ENCODE data around the gene PCDHGC3.

PCDHGC3 gene

DNA sequence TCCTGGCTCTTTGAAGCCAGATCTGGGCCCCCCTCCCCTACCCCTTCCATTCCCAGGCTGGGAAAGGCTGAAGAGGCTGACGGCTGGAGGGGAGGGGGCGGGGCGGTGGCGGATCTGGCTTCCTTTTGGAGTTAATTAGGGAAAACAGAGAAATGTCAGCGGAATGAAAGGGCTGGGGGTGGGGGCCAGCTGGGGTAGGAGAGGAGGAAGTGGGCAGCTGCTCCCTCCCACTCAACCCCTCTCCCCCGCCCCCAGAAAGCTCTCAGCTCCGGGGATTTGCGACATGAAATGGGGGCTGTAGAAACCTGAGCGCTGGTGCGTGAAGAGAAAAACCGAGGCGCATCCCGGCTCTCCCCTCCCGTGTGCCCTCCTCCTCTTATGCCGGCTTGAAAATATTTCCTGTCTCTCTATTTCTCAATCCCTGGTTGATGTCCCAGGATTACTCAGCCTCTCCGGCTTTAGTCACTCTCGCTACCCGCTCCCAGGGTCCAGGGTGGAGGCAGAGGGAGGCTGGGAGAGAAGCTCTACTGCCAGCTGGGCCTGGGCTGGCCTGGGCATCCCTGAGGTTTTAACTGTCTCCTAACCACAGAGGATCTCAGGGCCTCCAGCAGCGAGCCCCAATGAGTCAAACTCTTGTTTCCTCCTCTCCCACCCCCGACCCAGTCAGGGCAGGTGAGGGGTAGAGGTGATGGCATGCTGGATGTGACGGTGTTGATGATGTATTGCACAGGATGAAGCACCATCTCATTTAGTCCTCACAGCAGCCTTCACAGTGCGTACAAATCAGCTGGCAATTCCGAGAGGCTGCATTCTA lies 33.2 kb downstream of the PCDHGC3 start:
- peak; percentile 52 to 70 for DNase-seq

DNA sequence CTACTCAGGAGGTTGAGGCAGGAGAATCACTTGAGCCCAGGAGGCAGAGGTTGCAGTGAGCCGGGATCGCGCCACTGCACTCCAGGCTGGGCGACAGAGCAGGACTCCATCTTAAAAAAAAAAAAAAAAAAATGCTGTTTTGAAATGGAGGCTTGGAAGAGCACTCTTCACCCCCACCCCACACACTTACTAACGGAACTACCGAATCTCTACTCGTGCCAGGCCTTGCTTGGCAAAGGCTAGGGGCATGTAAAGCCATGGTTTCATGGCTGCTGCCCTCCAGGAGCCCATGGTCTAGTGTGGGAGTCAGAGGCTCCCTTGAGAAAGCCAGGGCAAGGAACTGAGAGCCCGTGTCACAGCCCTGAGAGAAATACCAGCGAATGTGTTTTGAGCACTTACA lies 34.4 kb downstream of the PCDHGC3 start:
- no peak for DNase-seq

DNA sequence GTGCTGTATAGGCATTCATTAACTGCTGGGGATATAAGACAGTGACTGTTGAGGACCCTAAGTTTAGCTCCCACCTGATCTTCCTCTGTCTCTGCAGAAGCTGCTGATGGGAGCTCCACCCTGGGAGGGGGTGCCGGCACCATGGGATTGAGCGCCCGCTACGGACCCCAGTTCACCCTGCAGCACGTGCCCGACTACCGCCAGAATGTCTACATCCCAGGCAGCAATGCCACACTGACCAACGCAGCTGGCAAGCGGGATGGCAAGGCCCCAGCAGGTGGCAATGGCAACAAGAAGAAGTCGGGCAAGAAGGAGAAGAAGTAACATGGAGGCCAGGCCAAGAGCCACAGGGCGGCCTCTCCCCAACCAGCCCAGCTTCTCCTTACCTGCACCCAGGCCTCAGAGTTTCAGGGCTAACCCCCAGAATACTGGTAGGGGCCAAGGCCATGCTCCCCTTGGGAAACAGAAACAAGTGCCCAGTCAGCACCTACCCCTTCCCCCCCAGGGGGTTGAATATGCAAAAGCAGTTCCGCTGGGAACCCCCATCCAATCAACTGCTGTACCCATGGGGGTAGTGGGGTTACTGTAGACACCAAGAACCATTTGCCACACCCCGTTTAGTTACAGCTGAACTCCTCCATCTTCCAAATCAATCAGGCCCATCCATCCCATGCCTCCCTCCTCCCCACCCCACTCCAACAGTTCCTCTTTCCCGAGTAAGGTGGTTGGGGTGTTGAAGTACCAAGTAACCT lies 35.3 kb downstream of the PCDHGC3 start:
- DNase-seq = no peak

DNA sequence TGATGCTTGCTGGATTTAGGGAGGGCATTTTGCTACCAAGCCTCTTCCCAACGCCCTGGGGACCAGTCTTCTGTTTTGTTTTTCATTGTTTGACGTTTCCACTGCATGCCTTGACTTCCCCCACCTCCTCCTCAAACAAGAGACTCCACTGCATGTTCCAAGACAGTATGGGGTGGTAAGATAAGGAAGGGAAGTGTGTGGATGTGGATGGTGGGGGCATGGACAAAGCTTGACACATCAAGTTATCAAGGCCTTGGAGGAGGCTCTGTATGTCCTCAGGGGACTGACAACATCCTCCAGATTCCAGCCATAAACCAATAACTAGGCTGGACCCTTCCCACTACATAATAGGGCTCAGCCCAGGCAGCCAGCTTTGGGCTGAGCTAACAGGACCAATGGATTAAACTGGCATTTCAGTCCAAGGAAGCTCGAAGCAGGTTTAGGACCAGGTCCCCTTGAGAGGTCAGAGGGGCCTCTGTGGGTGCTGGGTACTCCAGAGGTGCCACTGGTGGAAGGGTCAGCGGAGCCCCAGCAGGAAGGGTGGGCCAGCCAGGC lies 36.1 kb downstream of the PCDHGC3 start:
- DNase-seq = no peak

DNA sequence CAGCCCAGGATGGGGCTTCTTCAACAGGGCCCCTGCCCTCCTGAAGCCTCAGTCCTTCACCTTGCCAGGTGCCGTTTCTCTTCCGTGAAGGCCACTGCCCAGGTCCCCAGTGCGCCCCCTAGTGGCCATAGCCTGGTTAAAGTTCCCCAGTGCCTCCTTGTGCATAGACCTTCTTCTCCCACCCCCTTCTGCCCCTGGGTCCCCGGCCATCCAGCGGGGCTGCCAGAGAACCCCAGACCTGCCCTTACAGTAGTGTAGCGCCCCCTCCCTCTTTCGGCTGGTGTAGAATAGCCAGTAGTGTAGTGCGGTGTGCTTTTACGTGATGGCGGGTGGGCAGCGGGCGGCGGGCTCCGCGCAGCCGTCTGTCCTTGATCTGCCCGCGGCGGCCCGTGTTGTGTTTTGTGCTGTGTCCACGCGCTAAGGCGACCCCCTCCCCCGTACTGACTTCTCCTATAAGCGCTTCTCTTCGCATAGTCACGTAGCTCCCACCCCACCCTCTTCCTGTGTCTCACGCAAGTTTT lies 36.7 kb downstream of the PCDHGC3 start:
- DNase-seq = peak; percentile 38 to 76

DNA sequence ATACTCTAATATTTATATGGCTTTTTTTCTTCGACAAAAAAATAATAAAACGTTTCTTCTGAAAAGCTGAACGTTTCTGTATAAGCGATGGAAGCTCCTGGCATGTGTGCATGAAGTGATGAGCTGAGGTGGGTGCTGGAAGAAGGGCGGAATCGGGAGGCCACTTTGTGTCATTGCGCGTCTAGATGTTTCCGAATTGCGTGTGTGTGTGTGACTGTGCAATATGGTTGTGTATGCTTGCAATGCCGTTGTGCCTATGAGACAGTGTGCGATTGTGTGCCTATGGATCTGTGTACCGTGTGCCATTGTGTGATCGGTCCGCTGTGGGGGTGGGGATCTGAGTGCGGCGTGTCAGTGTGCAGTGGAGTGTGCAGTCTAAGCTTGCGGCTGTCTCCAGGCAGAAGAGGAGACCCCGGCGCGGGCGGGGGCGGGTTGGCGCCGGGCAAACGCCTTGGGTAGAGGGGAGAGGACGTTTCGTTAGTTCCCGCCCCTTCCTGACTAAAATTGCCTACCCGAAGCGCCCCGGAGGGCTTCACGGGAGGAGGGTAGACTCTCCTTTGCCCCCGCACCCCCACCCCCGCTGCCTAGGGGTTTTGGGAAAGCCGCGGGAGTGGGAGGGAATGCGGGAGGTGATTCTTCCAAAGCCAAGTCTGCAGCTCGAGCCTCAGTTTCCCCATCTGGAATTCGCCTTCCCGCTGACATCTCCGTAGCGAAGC lies 37.3 kb downstream of the PCDHGC3 start:
- peak in 1 of 2 donors; percentile 65 for DNase-seq

DNA sequence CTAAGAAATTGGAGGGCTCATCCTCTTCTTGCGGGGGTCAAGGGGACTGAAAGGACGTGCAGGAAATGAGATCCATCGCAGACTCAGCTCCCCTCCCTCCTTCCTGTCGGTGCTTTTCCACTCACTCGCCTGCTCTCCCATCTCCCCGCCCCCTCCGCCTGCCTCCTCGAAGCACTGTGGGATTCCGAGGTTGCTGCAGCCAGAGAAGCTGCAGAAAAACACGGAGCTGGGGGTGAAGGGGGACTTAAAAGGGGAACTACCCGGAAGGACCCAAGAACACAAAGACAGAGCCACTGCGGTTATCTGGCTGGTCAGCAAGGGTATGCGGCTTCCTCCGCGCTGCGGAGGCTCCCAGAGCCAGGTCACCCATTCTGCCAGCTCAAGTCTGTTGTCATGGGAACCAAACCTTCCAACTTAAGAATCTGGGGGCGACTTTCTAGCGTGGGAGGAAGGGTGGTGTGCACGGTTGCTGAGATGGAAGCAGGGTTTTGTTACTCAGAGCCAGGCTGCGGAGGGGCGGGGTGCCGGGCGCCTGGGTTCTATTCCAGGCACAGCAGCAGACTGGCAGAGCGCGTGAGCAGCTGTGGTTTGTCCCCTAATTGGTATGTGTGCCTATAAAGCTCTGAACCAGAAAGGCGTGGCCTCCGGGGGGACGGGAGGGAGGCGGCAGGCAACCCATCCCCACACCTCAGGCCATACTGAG lies 38.0 kb downstream of the PCDHGC3 start:
- peak; percentile 82 to 98 for DNase-seq

DNA sequence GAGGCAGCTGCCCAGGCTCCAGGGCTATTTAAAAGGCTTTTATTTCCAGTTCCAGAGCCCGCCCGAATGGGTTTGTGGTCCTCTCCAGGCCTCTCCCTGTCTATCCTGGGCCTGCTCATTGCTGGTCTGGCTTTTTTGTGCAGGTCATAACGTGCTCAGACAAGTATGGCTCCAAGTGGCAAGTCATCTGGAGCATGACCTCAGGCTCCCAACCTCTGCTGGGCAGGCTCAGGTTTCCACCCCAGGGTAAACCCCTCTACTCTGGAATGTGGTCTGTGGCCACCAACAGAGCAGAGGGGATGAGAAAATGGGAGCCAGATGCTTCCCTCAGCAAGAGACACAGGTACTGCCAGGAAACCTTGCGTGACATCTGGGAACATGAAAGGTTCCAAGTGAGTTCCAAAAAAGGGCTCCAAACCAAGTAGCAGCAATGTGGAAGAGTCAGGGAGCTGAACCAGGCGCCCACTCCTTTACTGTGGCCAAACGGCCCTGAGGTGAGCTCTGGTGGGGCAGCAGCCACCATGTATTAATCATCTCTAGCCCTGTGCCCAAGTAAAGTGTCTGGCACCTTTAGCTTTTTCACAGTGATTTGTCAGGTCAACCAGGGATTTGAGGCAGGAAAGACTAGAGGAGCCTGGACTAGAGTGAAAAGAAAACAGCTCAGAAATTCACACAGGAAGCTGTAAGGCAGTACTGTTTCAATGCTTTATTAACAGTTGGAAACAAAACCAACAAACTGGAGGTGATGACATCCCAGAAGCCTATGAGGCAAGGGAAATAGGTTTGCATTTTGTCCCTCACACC lies 38.8 kb downstream of the PCDHGC3 start:
- DNase-seq = no peak

DNA sequence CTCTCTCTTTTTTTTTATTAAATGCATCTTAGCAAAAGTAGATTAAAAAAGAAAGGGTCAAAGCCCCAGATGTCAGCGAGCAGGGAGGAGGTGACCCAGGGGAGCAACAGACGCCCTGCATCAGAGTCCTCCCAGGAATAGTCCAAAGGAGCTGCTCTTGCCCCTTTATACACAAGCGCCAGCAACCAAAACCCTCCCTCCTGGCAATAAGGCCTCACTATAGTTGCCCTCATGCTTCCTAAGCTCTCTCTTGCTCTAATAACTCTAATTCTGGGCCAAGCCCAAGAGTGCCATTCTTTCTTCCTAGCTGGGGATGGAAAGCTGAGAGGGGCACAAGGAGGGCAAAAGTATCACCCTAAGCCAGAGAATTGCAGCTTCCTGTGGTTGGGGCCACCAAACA lies 39.4 kb downstream of the PCDHGC3 start:
- no peak for DNase-seq

DNA sequence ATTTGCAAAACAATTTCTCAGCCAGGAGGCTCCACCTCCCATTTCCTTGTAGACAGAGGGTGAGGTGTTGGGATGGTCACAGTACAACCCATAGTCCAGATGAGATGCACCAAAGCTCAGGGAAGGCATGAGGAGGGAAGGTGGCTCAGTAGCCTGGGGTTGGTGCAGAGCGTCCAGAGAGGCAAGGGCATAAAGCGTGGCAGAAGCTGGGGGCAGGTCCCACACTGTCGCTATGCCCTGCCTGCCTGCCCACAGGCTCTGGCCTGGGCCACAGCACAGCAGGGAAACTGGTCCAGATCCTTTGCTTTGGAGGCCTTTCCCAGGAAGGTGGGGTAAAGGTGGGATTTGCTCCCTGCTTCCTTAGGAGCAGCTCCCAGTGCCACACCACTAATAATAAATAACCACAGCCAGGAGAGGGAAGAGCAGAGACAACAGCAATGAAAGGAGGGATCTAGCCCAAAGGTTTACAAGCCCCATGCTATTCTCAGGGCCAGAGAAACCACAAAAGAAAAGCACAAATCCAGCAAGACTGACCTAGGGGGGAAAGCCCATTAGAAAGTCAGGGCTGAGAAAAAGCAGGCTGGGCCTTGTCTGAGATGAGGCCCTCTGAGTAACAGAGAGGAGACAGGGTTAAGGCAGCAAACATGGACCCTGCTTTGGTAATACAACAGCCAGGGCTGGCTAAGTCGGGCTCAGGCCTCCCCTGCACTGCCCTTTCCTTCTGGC lies 40.3 kb downstream of the PCDHGC3 start:
- DNase-seq = no peak

DNA sequence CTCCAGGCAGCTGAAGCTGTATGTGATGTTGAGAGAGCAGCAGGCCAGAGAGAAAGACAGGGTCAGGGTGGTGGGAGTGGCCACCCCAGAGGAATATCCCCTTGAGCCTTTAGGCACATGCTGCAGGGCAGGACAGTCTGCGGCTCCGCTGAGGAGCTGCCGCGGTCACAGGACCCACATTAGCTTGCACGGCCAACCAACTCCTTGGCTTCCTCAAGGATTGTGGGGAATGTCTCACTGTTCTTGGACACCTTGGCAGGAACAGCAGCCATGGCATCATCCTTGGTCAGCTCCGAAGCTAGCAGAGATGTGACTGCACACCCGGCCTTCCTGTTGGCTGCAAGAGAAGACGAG lies 40.9 kb downstream of the PCDHGC3 start:
- DNase-seq = no peak

DNA sequence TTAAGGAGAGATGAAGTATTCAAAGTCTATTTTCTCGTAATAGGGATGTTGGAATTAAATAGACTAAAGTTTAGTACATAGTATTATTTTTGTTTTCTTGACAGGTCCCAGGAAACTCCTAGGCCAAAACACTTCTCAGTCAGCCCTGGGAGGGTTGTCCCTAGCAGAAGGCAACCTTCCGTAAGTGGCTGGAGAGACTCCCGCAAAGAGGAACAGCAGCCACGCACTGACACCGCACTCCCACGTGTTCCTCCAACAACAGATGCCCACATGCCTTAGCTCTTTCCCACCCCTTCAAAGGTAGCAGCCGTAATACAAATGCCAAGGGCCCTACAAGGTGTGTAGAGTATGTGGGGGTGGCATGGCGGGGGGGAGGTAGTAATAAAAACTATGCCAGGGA lies 41.5 kb downstream of the PCDHGC3 start:
- peak; percentile 48 to 57 for DNase-seq

DNA sequence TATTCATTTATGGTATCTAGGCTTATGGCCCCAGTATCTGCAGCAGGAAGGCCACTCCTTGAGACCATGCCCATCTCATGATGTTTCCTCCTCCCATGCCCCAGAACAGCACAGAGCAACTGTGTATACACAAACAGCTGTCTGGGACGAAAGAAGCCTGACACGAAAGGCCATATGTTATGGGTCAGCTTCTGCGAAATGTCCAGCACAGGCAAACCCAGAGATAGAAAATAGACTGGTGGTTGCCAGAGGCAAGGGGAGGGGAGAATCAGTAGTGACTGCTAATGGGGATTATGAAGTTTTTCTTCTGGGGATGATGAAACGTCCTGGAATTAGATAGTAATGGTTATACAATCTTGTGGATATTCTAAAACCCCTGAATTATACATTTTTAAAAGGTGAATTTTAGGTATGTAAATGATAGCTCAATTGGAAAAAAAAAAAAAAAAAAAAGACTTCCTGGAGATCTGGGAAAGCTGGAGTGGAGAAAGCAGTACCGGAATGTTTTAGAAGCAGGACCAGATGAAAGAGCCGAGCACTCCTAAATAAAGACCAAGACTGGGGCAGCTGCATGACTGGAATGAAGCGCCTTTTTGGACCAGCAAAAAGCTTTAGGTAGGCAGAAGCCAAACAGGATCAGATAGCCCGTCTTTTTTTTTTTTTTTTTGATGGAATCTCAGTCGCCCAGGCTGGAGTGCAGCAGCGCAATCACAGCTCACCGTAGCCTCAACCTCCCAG lies 42.3 kb downstream of the PCDHGC3 start:
- DNase-seq = no peak

DNA sequence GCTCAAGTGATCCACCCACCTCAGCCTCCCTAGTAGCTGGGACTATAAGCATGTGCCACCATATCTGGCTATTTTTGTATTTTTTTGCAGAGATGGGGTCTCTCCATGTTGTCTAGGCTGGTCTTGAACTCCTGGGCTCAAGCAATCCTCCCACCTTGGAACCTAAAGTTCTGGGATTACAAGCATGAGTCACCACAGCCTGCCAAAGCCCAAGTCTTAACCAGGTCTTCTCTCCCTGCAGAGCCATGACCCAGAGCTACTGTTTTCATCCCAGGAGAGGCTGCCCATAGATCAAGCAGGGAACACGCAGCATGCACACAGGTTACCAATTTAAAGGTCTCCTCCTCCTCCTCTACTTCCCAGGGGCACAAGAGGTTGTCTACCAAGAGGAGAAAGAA lies 42.9 kb downstream of the PCDHGC3 start:
- DNase-seq = no peak

DNA sequence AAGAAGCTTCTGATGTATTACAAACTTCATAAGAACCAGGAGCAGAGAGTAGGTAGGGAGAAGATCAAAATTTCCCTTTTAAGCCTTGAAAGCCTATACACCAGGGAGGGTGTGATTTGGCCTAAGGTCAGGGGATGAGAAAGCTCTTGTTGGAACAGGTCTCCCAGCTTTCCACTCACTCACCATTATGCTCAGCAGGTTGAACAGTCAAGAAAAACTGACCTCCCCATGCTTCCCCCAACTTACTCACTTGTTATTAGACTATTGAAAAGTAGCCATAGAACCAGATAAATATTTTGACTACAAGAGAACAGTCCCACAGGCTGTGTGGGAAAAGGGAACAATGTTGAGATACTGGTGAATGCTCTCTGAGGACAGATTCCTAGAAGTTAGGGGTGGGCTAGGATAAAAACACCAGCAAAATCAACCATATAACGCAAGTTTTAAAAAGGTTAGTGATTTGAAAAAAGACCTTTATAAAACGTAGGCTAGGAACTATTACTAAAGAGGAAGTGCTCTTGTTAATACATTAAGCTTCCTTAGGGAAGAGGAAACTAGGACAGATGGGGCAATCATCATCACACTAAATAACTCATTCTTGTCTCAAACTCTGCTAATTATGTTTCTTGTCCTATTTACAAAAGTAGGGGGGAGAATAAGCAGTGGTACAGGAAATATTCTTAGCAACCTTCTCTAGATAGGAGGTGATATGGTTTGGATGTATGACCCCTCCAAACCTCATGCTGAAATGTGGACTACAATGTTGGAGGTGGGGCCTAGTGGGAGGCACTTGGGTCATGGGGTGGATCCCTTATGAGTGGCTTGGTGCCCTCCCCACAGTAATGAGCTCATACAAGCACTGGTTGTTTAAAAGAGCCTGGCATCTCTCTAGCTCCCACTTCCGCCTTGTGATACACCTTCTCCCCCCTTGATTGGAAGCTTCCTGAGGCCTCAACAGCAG lies 44.1 kb downstream of the PCDHGC3 start:
- peak; percentile 61 to 87 for DNase-seq

DNA sequence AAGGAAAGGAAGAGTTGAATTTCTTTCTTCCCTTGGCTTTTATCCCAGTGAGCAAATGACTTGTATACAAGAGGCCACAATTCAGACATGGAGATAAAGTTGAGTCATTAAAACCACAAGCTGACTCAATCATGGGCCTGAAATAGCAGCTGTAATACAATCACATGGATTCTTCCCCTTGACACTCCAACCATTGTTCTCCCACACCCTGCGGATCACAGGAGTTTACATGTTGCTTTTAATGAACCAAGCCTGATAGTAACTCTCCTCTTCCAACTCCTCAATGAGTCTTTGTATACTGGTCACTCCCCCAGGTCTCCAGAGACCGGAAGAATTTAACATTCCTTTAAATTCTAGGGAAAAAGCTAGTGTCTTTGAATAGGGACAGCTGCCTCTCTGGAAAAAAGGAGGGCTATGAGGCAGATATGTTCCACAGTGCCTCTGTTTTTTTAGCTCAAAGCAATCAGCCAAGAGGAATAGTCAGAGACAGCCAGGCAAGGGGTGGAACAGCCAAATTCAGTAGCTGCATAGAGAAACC lies 45.5 kb downstream of the PCDHGC3 start:
- peak; percentile 88 to 95 for DNase-seq

DNA sequence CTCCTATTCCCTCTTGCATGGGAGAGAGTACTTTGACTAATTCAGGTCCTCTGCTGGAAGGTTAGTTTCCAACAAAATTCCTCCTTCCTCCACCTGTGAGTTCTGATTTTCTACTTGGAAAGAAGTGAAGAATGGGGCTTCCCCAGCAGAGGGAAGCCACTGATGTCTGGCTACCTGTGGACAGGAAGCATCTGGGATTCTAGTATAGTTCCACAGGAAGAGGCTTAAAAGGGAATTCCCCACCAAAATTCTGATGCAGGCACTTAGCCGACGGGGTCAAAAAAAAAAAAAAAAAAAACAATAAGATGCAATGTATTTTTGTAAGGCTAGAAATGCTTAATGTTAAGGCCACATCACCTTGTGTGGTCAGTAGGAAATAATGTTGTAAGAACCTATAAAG lies 46.5 kb downstream of the PCDHGC3 start:
- DNase-seq = no peak

DNA sequence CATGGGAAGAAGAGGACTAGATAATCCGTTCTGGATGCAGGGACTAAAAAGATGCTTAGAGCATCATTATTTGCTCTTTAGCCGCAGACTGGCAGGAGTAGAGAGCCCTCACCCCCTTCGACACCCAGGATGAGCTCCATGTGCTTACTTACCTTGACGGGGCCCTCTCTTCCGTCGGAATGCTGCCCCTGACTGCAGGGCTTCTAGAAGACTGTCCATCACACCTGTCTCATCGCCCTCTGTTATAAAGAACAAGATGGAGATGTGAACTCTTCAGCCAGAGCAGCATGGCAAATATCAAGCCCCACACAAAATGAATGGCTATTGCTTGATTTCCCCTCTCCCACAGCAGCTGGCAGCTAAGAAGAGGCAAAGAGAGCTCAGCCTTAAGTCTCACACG lies 48.2 kb downstream of the PCDHGC3 start:
- no peak for DNase-seq

Data from inflammatory macrophage treated with lipopolysaccharide for 1 hour (primary cell).